HepG2 (cell line): ENCODE results near the gene SLCO3A1. TPM values are rescaled to one million over a fixed set of nuclear protein-coding genes. Genes with fewer than 3 reads are reported as not detected.

Experiments used
- ATAC-seq: fragments of 200-7000 bp; cut with Tn5 transposase; 3 replicates; pipeline ENCODE4 v1.9.1; 2020; ENCODE audit warnings: mild to moderate bottlenecking, moderate library complexity
- BruUV-seq: library from RNA; stranded (reverse); fragments of 400-500 nt; replicated peaks from 2 replicates; lab custom pipeline; 2021; lab: Mats Ljungman, UMichigan
- CTCF ChIA-PET: fragments of 300-600 bp; formaldehyde crosslinking; extraction: SDS; loops from one replicate; lab custom pipeline; 2021; ENCODE audit warnings: low total read pairs, inconsistent platforms, low intra/inter-chr PET ratio; lab: Yijun Ruan, JAX
- POLR2A ChIA-PET: fragments of 350-600 bp; sonication (Branson Sonifier 250); formaldehyde crosslinking; loops from one replicate; lab custom pipeline; 2020; ENCODE audit warnings: antibody characterized with exemption, inconsistent platforms; lab: Yijun Ruan, JAX
- DNase-seq: peaks from one replicate; pipeline ENCODE4 v3.0.0-alpha.2; 2015; ENCODE audit warnings: low spot score
- FAIRE-seq: peaks from 3 replicates; lab custom pipeline; 2011; peaks lifted over from hg19 to GRCh38; lab: Jason Lieb, UNC
- H2AFZ ChIP-seq: one replicate; pipeline ENCODE4 v1.6.1; 2011; ENCODE audit warnings: low read length, inconsistent platforms
- H3K27ac ChIP-seq: fragments of 300-600 bp; 3 replicates; pipeline ENCODE4 v1.8.0; 2011; ENCODE audit warnings: mixed run types, mild to moderate bottlenecking, mixed read lengths, low read length, inconsistent platforms; ENCODE audit not compliant: insufficient read depth; ENCODE audit errors: extremely low read length
- H3K27me3 ChIP-seq, 2 experiments: fragments of 200-600 bp in 1 of 2; 2 replicates in 1 of 2; 3 replicates in 1 of 2; pipeline versions ENCODE4 v1.6.0 to v1.8.0; 2011; ENCODE audit warnings: low read length in 2 of 2, mild to moderate bottlenecking in 2 of 2, moderate library complexity in 2 of 2, inconsistent platforms in 1 of 2; ENCODE audit not compliant: insufficient read depth in 2 of 2, control insufficient read depth in 1 of 2
- H3K36me3 ChIP-seq, 2 experiments: fragments of 200-600 bp in 1 of 2; replicated peaks in 1 of 2; 2 replicates in 1 of 2; 3 replicates in 1 of 2; pipeline versions ENCODE4 v1.5.1 to v1.8.0; 2011; ENCODE audit warnings: low read length in 2 of 2, inconsistent platforms in 1 of 2; ENCODE audit not compliant: insufficient read depth in 2 of 2, control insufficient read depth in 1 of 2
- H3K4me1 ChIP-seq: 2 replicates; pipeline ENCODE4 v1.5.1; 2012; ENCODE audit warnings: low read length, inconsistent platforms; ENCODE audit not compliant: insufficient read depth
- H3K4me2 ChIP-seq: 2 replicates; pipeline ENCODE4 v1.6.0; 2011; ENCODE audit warnings: low read depth, low read length, inconsistent platforms
- H3K4me3 ChIP-seq, 3 experiments: fragments of 200-600 bp in 1 of 3; sonication (generic), shearing (Covaris generic) in 1 of 3; replicated peaks in 1 of 3; 2 replicates each; pipeline ENCODE4 v1.5.1; 2011 to 2016; ENCODE audit warnings: low read length in 3 of 3, inconsistent platforms in 2 of 3, low read depth in 2 of 3, mild to moderate bottlenecking in 2 of 3, control low read depth in 1 of 3, mixed read lengths in 1 of 3; ENCODE audit not compliant: insufficient read depth in 1 of 3
- H3K79me2 ChIP-seq: one replicate; pipeline ENCODE4 v1.6.1; 2011; ENCODE audit warnings: low read length, inconsistent platforms; ENCODE audit not compliant: insufficient read depth
- H3K9ac ChIP-seq: 2 replicates; pipeline ENCODE4 v1.6.0; 2011; ENCODE audit warnings: mild to moderate bottlenecking, low read depth, low read length, inconsistent platforms; ENCODE audit not compliant: insufficient read depth
- H3K9me3 ChIP-seq: 2 replicates; pipeline ENCODE4 v1.5.1; 2012; ENCODE audit warnings: mild to moderate bottlenecking, low read length
- H4K20me1 ChIP-seq: 2 replicates; pipeline ENCODE4 v1.6.0; 2011; ENCODE audit warnings: inconsistent platforms, mild to moderate bottlenecking, low read length, moderate library complexity; ENCODE audit not compliant: insufficient read depth
- EHMT2 ChIP-seq: fragments of 200-600 bp; sonication (generic); IDR thresholded peaks from 2 replicates; pipeline ENCODE4 v1.7.0; 2017; ENCODE audit warnings: antibody characterized with exemption, low read depth, low read length, borderline replicate concordance
- ERF ChIP-seq: IDR thresholded peaks from 2 replicates; pipeline ENCODE4 v1.6.1; 2018; ENCODE audit warnings: missing biosample characterization, missing genetic modification reagents
- MXD4 ChIP-seq: IDR thresholded peaks from 2 replicates; pipeline ENCODE4 v1.6.1; 2016; ENCODE audit warnings: mild to moderate bottlenecking, missing biosample characterization, missing genetic modification reagents
- MXI1 ChIP-seq: IDR thresholded peaks from 3 replicates; pipeline ENCODE4 v1.6.1; 2012; ENCODE audit warnings: low read depth, low read length, inconsistent platforms, borderline replicate concordance
- NCOA5 ChIP-seq: sonication (generic); formaldehyde crosslinking; IDR thresholded peaks from 2 replicates; pipeline ENCODE4 v1.4.0; 2020; ENCODE audit warnings: missing genetic modification reagents
- NRL ChIP-seq: sonication (generic); formaldehyde crosslinking; IDR thresholded peaks from 2 replicates; pipeline ENCODE4 v1.5.0; 2020; ENCODE audit warnings: missing genetic modification reagents, mild to moderate bottlenecking, moderate library complexity, borderline replicate concordance
- ZNF30 ChIP-seq: sonication (generic); formaldehyde crosslinking; IDR thresholded peaks from 2 replicates; pipeline ENCODE4 v1.5.0; 2020; ENCODE audit warnings: mild to moderate bottlenecking, missing genetic modification reagents
- ZNF33A ChIP-seq: sonication (generic); formaldehyde crosslinking; IDR thresholded peaks from 2 replicates; pipeline ENCODE4 v1.5.1; 2020; ENCODE audit warnings: missing genetic modification reagents, mild to moderate bottlenecking, moderate library complexity, borderline replicate concordance
- ZNF619 ChIP-seq: sonication (generic); formaldehyde crosslinking; IDR thresholded peaks from 2 replicates; pipeline ENCODE4 v1.4.0; 2020; ENCODE audit warnings: mild to moderate bottlenecking, missing genetic modification reagents
- ZNF713 ChIP-seq: sonication (generic); formaldehyde crosslinking; IDR thresholded peaks from 2 replicates; pipeline ENCODE4 v1.4.0; 2020; ENCODE audit warnings: mild to moderate bottlenecking, missing genetic modification reagents
- ZNF839 ChIP-seq: sonication (generic); formaldehyde crosslinking; IDR thresholded peaks from 2 replicates; pipeline ENCODE4 v1.4.0; 2020; ENCODE audit warnings: missing genetic modification reagents, mild to moderate bottlenecking, borderline replicate concordance
- WGBS: methylation state at CpG from one replicate; pipeline ENCODE4 v1.1.6; 2017; ENCODE audit warnings: low lambda C conversion rate; 5-methylcytosine and 5-hydroxymethylcytosine counted together
- in situ Hi-C: cut with HindIII; loops from 2 replicates; pipeline ENCODE4 v1.10.0; 2017; ENCODE audit warnings: low pct_unique_long_range_greater_than_20kb; ENCODE audit not compliant: extremely low pct_ligation_motif_present
- intact Hi-C: fragments of 100-400 bp; cut with micrococcal nuclease; formaldehyde crosslinking; loops from one replicate; pipeline ENCODE4 v1.10.0; 2022; ENCODE audit not compliant: unreplicated experiment
- polyA plus RNA-seq, 8 experiments: library from polyadenylated mRNA; depleted of rRNA in 3 of 8; stranded (reverse) in 7 of 8; unstranded in 1 of 8; fragments of >200 nt; fragmentation: Illumina TruSeq in 4 of 8; extraction: Trizol in 4 of 8; gene quantifications; 2 replicates each; pipeline versions ENCODE4 v1.2.1 to v1.2.3, GENCODE V29; 2011 to 2016; ENCODE audit warnings: low read depth in 4 of 8, missing spikeins in 1 of 8, mixed read lengths in 1 of 8; ENCODE audit not compliant: insufficient read depth in 1 of 8
- total RNA-seq, 5 experiments: library from RNA; depleted of rRNA; stranded (reverse); fragments of >200 nt; fragmentation: Illumina TruSeq; extraction: Trizol; gene quantifications; 2 replicates each; pipeline ENCODE4 v1.2.3, GENCODE V29; 2016; ENCODE audit warnings: low read depth in 1 of 5
- TF ChIP-seq, protein P1 (sequence below): sonication (generic); formaldehyde crosslinking; IDR thresholded peaks from 2 replicates; pipeline ENCODE4 v1.4.0; 2020; ENCODE audit warnings: missing genetic modification reagents, borderline replicate concordance
- TF ChIP-seq, protein P2 (sequence below): sonication (generic); formaldehyde crosslinking; IDR thresholded peaks from 2 replicates; pipeline ENCODE4 v1.9.0; 2022; ENCODE audit warnings: missing genetic modification reagents, mild to moderate bottlenecking, borderline replicate concordance

Gene SLCO3A1
- total and polyA plus RNA-seq, 2 of the 13 experiments (the other 11 are each of a cell fraction or from before 2014, with no cell fraction given), result 0.02 TPM; not detected in 1

DNA sequence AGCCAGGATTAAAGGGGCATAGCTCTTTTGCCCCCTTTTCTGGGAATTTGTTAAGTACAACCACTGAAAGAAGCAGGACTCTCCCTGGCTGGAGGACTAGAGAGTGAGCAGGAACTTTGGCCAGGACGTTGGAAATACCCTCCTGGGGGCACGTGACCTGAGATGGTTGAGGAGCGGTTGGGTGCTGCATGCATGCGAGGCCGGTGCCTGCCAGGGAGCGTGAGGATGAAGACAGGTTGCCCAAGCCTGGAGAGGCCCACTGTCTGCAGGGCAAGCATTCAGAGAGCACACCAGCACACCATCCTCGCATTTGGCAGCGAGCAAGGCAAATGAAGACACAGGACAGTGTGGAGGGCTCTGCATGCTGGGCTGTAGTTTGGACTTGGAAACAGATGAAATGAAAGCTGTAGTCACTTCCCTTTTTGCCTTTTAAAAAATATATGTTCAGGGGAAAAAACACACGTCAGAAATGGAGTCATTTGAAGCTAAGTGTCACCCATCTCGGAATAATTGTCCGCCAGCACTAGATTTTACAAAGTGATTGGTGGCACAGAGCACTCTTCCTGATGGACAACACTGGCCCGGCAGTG is 217.6 kb downstream of the SLCO3A1 start:
- ATAC-seq (no peak), FAIRE-seq (no peak), DNase-seq (no peak)
- 35% methylated on average over 6 of the region's 12 CpGs for WGBS
- Histone ChIP-seq H3K9me3 (no peaks in the 10 kb centered on the region), H3K27ac (no peak overlapping the region), H3K9ac (no peak overlapping the region), H4K20me1 (no peaks in the 10 kb centered on the region), H3K4me2 (no peak overlapping the region), H3K4me3 (no peak overlapping the region), H2AFZ (no peak overlapping the region), H3K79me2 (no peaks in the 10 kb centered on the region), H3K36me3 (no peaks in the 10 kb centered on the region), H3K4me1 (no peaks in the 10 kb centered on the region), H3K27me3 (peaks cover 0 to 7% of the 10 kb centered on the region in 2 experiments; a peak in 2 of 5 replicates)
- intact Hi-C loops (no loop called here), in situ Hi-C loops (no loop called here)
- ChIA-PET POLR2A (no interaction called here), CTCF (no interaction called here)
- no peak for TF ChIP-seq ZNF713 (CRISPR knock-in tag)
- no peak for TF ChIP-seq ZNF33A (CRISPR knock-in tag)
- TF ChIP-seq NRL, result no peak
- TF ChIP-seq MXI1, result no peak
- TF ChIP-seq NCOA5 (CRISPR knock-in tag), result no peak
- TF ChIP-seq, protein P1, sequence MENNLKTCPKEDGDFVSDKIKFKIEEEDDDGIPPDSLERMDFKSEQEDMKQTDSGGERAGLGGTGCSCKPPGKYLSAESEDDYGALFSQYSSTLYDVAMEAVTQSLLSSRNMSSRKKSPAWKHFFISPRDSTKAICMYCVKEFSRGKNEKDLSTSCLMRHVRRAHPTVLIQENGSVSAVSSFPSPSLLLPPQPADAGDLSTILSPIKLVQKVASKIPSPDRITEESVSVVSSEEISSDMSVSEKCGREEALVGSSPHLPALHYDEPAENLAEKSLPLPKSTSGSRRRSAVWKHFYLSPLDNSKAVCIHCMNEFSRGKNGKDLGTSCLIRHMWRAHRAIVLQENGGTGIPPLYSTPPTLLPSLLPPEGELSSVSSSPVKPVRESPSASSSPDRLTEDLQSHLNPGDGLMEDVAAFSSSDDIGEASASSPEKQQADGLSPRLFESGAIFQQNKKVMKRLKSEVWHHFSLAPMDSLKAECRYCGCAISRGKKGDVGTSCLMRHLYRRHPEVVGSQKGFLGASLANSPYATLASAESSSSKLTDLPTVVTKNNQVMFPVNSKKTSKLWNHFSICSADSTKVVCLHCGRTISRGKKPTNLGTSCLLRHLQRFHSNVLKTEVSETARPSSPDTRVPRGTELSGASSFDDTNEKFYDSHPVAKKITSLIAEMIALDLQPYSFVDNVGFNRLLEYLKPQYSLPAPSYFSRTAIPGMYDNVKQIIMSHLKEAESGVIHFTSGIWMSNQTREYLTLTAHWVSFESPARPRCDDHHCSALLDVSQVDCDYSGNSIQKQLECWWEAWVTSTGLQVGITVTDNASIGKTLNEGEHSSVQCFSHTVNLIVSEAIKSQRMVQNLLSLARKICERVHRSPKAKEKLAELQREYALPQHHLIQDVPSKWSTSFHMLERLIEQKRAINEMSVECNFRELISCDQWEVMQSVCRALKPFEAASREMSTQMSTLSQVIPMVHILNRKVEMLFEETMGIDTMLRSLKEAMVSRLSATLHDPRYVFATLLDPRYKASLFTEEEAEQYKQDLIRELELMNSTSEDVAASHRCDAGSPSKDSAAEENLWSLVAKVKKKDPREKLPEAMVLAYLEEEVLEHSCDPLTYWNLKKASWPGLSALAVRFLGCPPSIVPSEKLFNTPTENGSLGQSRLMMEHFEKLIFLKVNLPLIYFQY (CRISPR knock-in tag), result no peak
- no peak for TF ChIP-seq ZNF30
- no peak for TF ChIP-seq MXD4 (CRISPR knock-in tag)
- no peak for TF ChIP-seq ZNF619 (CRISPR knock-in tag)
- TF ChIP-seq, protein P2, sequence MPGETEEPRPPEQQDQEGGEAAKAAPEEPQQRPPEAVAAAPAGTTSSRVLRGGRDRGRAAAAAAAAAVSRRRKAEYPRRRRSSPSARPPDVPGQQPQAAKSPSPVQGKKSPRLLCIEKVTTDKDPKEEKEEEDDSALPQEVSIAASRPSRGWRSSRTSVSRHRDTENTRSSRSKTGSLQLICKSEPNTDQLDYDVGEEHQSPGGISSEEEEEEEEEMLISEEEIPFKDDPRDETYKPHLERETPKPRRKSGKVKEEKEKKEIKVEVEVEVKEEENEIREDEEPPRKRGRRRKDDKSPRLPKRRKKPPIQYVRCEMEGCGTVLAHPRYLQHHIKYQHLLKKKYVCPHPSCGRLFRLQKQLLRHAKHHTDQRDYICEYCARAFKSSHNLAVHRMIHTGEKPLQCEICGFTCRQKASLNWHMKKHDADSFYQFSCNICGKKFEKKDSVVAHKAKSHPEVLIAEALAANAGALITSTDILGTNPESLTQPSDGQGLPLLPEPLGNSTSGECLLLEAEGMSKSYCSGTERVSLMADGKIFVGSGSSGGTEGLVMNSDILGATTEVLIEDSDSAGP (CRISPR knock-in tag), result no peak
- no peak for TF ChIP-seq ZNF839
- TF ChIP-seq EHMT2, result no peak
- TF ChIP-seq ERF (CRISPR knock-in tag), result no peak
- BruUV-seq, result no TSS peak
